SK-N-SH treated with all-trans-retinoic acid at 6 μM for 48 hours (cell line): ENCODE data around the gene SUOX.
"Not testable (repeated sequence)": the region's sequence is repeated elsewhere in the genome, so short reads cannot be mapped to it uniquely, and the experiment has no call there.

ENCODE experiments used
- ISL1 ChIP-seq: fragments of 250-450 bp; sonication (Bioruptor Pico); IDR thresholded peaks from 2 replicates; pipeline ENCODE4 v2.1.2; 2022; ENCODE audit warnings: mild to moderate bottlenecking, moderate library complexity
- ZNF70 ChIP-seq: fragments of 450-650 bp; formaldehyde crosslinking; IDR thresholded peaks from 2 replicates; pipeline ENCODE4 v1.5.0; 2020; ENCODE audit warnings: mild to moderate bottlenecking, moderate library complexity

- TF ChIP-seq ISL1, ZNF70 (CRISPR knock-in tag): not testable (repeated sequence)
These were observed 6.3 kb downstream of the SUOX start for GRCh38 chr12:56003376-56003775.
